PC-9 (cell line): ENCODE results near the gene PRDM9. TPM values are rescaled to one million over a fixed set of nuclear protein-coding genes. Genes with fewer than 3 reads are reported as not detected.
"Not testable (repeated sequence)": the region's sequence is repeated elsewhere in the genome, so short reads cannot be mapped to it uniquely, and the experiment has no call there.

ENCODE experiments used
- BruUV-seq: library from RNA; stranded (reverse); fragments of 400-500 nt; replicated peaks from 2 replicates; lab custom pipeline; 2021; lab: Mats Ljungman, UMichigan
- CTCF ChIA-PET: fragments of 300-600 bp; sonication (Branson Sonifier 250); formaldehyde crosslinking; loops from one replicate; lab custom pipeline; 2022; ENCODE audit warnings: antibody characterized with exemption; lab: Charles Lee
- POLR2A ChIA-PET: fragments of 300-600 bp; sonication (Branson Sonifier 250); formaldehyde crosslinking; loops from one replicate; lab custom pipeline; 2022; ENCODE audit warnings: antibody characterized with exemption; ENCODE audit not compliant: unreplicated experiment; lab: Charles Lee
- DNase-seq, 2 experiments: peaks; one replicate each; pipeline versions ENCODE4 v3.0.0 to v3.0.0-alpha.2; 2015 to 2022; ENCODE audit warnings: mixed read lengths in 1 of 2
- H2AFZ ChIP-seq: fragments of 200-600 bp; sonication (generic); 2 replicates; pipeline ENCODE4 v1.8.1; 2017; ENCODE audit warnings: antibody characterized with exemption
- H3F3A ChIP-seq: fragments of 200-600 bp; sonication (generic); 2 replicates; pipeline ENCODE4 v1.8.1; 2017; ENCODE audit warnings: antibody characterized with exemption, mild to moderate bottlenecking, low read depth; ENCODE audit not compliant: insufficient read depth
- H3K27ac ChIP-seq: fragments of 200-600 bp; sonication (generic); 2 replicates; pipeline ENCODE4 v1.6.1; 2016; ENCODE audit warnings: mixed run types
- H3K27me3 ChIP-seq: fragments of 200-600 bp; sonication (generic); 2 replicates; pipeline ENCODE4 v1.6.1; 2016; ENCODE audit warnings: low read depth, mixed run types; ENCODE audit not compliant: insufficient read depth
- H3K36me3 ChIP-seq: fragments of 200-600 bp; sonication (generic); 2 replicates; pipeline ENCODE4 v1.6.1; 2016; ENCODE audit warnings: low read depth, mixed run types
- H3K4me1 ChIP-seq: fragments of 200-600 bp; sonication (generic); replicated peaks from 2 replicates; pipeline ENCODE4 v1.6.1; 2016; ENCODE audit warnings: mixed run types; ENCODE audit not compliant: insufficient read depth
- H3K4me2 ChIP-seq: fragments of 200-600 bp; sonication (generic); 2 replicates; pipeline ENCODE4 v1.6.1; 2017; ENCODE audit warnings: mixed run types
- H3K4me3 ChIP-seq: fragments of 200-600 bp; sonication (generic); 2 replicates; pipeline ENCODE4 v1.6.1; 2016; ENCODE audit warnings: mixed run types
- H3K79me2 ChIP-seq: fragments of 200-600 bp; sonication (generic); 2 replicates; pipeline ENCODE4 v1.6.1; 2017; ENCODE audit warnings: low read depth, mixed run types
- H3K9me2 ChIP-seq: fragments of 200-600 bp; sonication (generic); 2 replicates; pipeline ENCODE4 v1.8.1; 2017; ENCODE audit warnings: mild to moderate bottlenecking; ENCODE audit not compliant: insufficient read depth
- H3K9me3 ChIP-seq: fragments of 200-600 bp; sonication (generic); 2 replicates; pipeline ENCODE4 v1.8.1; 2016; ENCODE audit warnings: low read depth; ENCODE audit not compliant: insufficient read depth
- H4K20me1 ChIP-seq: fragments of 200-600 bp; sonication (generic); 2 replicates; pipeline ENCODE4 v1.8.1; 2017; ENCODE audit not compliant: insufficient read depth
- CTCF ChIP-seq: fragments of 200-600 bp; sonication (generic); conservative IDR thresholded peaks from 2 replicates; pipeline ENCODE4 v1.6.1; 2017; ENCODE audit warnings: mixed run types, antibody characterized with exemption, mild to moderate bottlenecking, moderate library complexity
- EZH2 ChIP-seq: fragments of 200-600 bp; sonication (generic); IDR thresholded peaks from 2 replicates; pipeline ENCODE4 v1.8.0; 2017; ENCODE audit warnings: antibody characterized with exemption, low read depth
- intact Hi-C: fragments of 100-400 bp; cut with micrococcal nuclease; formaldehyde crosslinking; loops from one replicate; pipeline ENCODE4 v1.10.0; 2022; ENCODE audit not compliant: unreplicated experiment
- total RNA-seq: library from RNA; stranded (reverse); gene quantifications from 2 replicates; pipeline ENCODE4 v1.2.3, GENCODE V29; 2021

The PRDM9 gene
- total RNA-seq, 1 experiment from 2014 or later: not detected

- ChIA-PET CTCF (no interaction called here), POLR2A (no interaction called here)
- Histone ChIP-seq H3K4me3 (no peak overlapping the region), H3K4me2 (no peak overlapping the region), H3K9me2 (no peaks in the 10 kb centered on the region), H2AFZ (no peak overlapping the region), H3K27me3 (no peaks in the 10 kb centered on the region), H3K4me1 (no peaks in the 10 kb centered on the region), H3K79me2 (no peaks in the 10 kb centered on the region), H3F3A (no peaks in the 10 kb centered on the region), H4K20me1 (peaks cover 3% of the 10 kb centered on the region; the same call in 1 of the 2 replicates), H3K27ac (no peak overlapping the region), H3K9me3 (no peaks in the 10 kb centered on the region; the same call in 1 of the 2 replicates), H3K36me3 (no peaks in the 10 kb centered on the region)
- no peak for TF ChIP-seq EZH2
- TF ChIP-seq CTCF: no peak
- BruUV-seq: no TSS peak
- no peak for DNase-seq
- intact Hi-C loops: no loop called here
Observed at GRCh38 chr5:23482642-23483041, 24.8 kb upstream of the PRDM9 start.

GRCh38 chr5:23483090-23483489, 24.3 kb upstream of the PRDM9 start:
- no peaks in the 10 kb centered on the region for H3F3A ChIP-seq
- ChIA-PET CTCF (no interaction called here), POLR2A (no interaction called here)
- BruUV-seq: no TSS peak
- no peaks in the 10 kb centered on the region for H3K36me3 ChIP-seq
- H3K79me2 ChIP-seq: no peaks in the 10 kb centered on the region
- TF ChIP-seq EZH2: no peak
- no peak for TF ChIP-seq CTCF
- H3K4me2 ChIP-seq: no peak overlapping the region
- no peaks in the 10 kb centered on the region for H3K4me1 ChIP-seq
- no peak for DNase-seq
- no peak overlapping the region for H3K4me3 ChIP-seq
- H3K27ac ChIP-seq: no peak overlapping the region
- no peaks in the 10 kb centered on the region for H3K9me2 ChIP-seq
- H3K9me3 ChIP-seq: no peaks in the 10 kb centered on the region; the same call in 1 of the 2 replicates
- intact Hi-C loops: no loop called here
- no peak overlapping the region for H2AFZ ChIP-seq
- no peaks in the 10 kb centered on the region for H3K27me3 ChIP-seq
- peaks cover 3% of the 10 kb centered on the region; the same call in 1 of the 2 replicates for H4K20me1 ChIP-seq

GRCh38 chr5:23484096-23484495, 23.3 kb upstream of the PRDM9 start:
- peaks cover 3% of the 10 kb centered on the region; the same call in 1 of the 2 replicates for H4K20me1 ChIP-seq
- no peak for TF ChIP-seq CTCF
- no peak for TF ChIP-seq EZH2
- H3K27me3 ChIP-seq: no peaks in the 10 kb centered on the region
- H3K4me3 ChIP-seq: no peak overlapping the region
- no peaks in the 10 kb centered on the region for H3K36me3 ChIP-seq
- H2AFZ ChIP-seq: no peak overlapping the region
- H3K27ac ChIP-seq: no peak overlapping the region
- ChIA-PET POLR2A (no interaction called here), CTCF (no interaction called here)
- H3K4me2 ChIP-seq: no peak overlapping the region
- intact Hi-C loops: no loop called here
- H3K4me1 ChIP-seq: no peaks in the 10 kb centered on the region
- no peaks in the 10 kb centered on the region; the same call in 1 of the 2 replicates for H3K9me3 ChIP-seq
- H3K79me2 ChIP-seq: no peaks in the 10 kb centered on the region
- no peaks in the 10 kb centered on the region for H3K9me2 ChIP-seq
- no peaks in the 10 kb centered on the region for H3F3A ChIP-seq
- no peak for DNase-seq
- BruUV-seq: no TSS peak

GRCh38 chr5:23486227-23486626, 21.2 kb upstream of the PRDM9 start:
- POLR2A ChIA-PET, DNase-seq, BruUV-seq: not testable (repeated sequence)

More at GRCh38 chr5:23486227-23486626, 21.2 kb upstream of the PRDM9 start:
- intact Hi-C loops, H4K20me1 ChIP-seq, H3K9me2 ChIP-seq, H3K36me3 ChIP-seq, H2AFZ ChIP-seq, H3K4me3 ChIP-seq, H3K27me3 ChIP-seq, H3K27ac ChIP-seq, H3K4me1 ChIP-seq, H3F3A ChIP-seq, H3K4me2 ChIP-seq, H3K79me2 ChIP-seq, CTCF ChIA-PET, H3K9me3 ChIP-seq: not testable (repeated sequence)
